ENCODE data around the gene SPTSSA.
"Not testable (repeated sequence)": the region's sequence is repeated elsewhere in the genome, so short reads cannot be mapped to it uniquely, and the experiment has no call there.

SPTSSA gene

DNA sequence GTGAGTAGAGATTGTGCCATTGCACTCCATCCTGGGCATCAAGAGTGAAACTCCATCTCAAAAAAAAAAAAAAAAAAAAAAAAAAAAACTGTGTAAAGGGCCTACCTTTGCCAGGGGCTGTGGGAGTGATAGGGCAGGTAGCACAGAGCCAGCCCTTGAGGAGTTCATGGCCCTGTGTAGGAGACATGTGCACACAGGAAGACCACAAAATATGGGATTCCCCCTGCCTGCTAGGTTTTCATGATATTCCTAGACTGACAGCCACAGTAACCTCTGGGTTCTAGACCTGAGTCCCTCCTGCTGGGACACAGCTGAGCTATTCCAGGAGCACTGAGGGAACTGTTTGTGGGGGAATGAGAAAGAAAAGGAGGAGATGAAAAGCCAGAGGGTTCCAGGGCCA lies 8.3 kb upstream of the SPTSSA start:
- no peak for DNase-seq (ENCODE audit: low read depth)

DNA sequence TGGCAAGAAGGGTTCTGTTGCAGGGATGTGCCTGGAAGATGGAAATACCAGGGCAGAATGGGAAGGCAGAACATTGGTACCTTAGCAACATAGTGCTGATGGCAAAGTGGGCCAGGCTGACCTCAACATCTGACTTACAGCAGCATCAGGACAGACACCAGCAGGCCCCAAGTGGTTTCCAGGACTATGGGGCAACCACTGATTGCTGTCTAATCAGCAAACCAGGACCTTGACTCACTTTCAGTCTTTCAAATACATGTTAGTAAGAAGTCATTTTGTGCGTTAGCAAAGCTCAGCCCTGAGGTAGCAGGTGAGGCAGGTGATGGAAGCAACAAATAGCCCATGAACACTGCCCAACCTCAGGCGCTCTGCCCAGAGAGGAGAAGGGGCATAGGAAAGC lies 4.7 kb upstream of the SPTSSA start:
- DNase-seq (ENCODE audit: low read depth): no peak

DNA sequence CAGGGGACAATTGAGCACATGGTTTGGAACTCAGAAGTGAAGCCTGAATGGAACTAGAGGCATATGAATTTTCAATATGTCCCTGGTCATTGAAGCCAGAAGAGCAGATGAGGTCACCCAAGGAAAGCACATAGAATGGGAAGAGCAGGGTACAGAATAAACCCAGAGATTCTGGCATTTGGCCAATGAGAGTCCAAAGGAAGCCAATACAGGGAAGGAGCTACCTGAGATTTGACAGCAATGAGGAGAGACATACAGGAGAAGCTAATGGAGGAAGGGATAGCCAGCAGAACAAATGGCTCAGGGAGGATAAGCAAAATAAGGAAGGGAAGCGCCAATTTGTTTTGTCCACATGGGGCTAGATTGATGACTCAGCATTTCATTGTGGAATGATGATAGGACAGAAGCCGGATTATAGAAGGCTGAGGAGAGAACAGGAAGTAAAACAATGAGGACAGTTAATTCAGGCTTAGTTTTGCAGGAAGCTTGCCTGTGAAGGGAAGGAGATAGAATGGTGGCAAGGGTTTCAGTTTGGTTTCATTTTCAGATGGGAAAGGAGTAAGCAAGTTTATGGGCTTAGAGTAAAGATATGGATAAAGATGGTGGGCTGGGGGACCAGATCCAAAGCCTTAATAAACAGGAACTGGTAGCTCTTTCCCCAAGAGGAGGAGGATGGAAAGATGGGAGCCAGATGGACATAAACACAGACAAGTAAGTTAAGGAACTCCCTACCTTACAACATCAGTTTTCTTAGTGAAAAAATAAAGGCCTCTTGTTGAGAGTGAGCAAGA lies 3.2 kb upstream of the SPTSSA start:
- DNase-seq (ENCODE audit: low read depth): no peak

DNA sequence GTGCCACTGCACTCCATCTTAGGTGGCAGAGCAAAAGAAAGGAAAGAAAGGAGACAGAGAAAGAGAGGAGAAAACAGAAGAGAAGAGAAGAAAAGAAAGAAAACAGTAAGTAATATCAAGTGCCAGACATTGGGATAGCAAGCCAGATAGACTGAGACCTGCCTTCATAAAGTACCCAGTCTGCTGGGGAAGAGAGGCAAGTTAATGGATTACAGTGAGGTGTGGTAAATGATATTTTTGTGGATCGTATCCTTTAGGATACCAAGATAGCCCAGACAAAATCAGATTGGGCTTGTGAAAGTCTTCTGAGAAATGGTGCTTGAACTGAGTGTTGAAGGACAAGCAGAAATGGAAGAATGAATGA lies 1.5 kb upstream of the SPTSSA start:
- DNase-seq (ENCODE audit: low read depth): no peak

DNA sequence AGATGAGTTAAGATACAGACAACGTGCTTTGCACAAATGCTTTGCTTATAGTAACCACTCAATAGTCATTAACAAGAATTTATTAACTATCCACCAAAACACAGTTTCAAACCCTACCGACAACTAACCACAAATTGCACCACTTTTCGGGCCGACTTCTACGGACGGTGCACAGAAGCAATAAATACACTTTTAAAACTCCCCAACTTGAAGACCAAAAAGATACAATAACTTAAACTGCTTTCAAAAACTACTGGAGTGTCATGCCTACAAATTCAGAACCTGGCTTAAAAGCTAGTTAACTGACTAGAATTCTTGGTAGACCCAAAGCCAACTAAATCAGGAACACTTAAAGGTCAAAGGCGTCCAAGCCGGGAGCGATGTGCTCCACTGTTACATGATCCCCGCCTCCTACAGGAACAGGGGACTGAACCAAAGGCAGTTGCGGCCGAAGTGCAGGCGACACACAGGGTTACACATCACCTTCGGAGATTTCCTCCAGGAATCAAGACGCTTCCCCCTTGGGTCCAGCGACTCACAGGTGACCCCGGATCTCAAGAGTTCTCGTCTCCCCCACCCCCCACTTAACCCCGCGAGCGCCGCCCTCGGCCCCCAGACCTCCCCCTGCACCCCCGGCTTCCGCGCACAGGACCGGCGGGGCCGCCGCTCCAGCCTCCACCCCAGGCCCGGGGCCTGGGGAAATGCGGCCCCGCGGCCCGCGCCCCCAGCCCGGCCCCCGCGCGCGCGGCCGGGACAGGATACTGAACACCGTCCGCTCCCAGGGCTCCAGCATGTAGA lies 507 bp downstream of the SPTSSA start:
- no peak for DNase-seq (ENCODE audit: low read depth)

DNA sequence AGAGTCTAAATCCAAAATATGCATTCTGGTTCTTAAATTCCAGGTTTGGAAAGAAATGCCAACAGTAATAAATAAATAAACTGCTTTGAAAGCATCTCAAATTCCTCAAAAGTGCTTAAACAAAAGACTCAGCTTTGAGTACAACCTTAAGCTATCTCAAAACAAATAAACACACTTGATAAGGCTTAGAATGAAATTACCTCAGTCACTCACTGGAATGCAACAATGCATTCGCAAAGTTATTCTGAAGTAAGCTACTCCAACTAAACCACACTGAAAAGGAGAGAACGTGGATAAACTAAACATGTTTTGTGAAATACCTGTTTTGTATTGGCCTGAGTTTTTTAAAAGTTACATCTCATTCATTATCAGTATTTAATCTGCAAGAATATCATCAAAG lies 1.2 kb downstream of the SPTSSA start:
- DNase-seq (ENCODE audit: low read depth): no peak

DNA sequence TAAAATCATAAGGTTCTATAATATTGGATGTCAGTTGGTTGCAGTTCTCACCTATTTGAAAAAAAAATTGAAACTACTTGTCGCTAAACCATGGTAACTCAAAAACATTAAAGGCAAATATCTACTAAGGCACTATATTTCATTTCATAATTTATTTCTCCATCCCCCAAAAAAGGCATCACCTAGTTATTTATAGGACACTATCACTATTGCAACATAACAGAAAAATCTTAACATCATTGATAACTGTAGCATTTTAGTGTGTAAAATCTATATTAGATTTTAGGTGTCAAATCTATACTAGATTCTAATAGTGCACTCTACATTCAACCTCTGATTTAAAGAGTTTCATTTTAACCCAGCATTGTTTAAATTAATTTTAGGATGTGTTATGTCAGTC lies 1.7 kb downstream of the SPTSSA start:
- no peak for DNase-seq (ENCODE audit: low read depth)

DNA sequence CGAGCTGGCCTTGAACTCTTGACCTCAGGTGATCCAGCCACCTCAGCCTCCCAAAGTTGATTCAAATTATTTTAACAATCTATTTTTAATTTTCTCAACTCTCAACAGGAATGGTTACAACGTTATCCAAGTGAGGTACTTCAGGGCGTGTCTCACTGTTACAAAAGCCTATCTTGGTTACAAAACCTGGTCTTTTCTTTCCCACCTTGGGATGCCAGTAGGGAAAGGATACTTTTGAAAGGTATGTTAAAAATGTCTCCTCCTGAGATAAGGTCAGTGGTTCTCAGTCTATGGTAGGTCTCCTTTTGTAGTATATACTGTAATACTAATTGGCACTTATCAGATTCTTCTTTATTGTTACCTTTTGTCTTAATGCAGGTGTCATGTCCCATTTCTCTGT lies 4.9 kb downstream of the SPTSSA start:
- no peak for DNase-seq (ENCODE audit: low read depth)

DNA sequence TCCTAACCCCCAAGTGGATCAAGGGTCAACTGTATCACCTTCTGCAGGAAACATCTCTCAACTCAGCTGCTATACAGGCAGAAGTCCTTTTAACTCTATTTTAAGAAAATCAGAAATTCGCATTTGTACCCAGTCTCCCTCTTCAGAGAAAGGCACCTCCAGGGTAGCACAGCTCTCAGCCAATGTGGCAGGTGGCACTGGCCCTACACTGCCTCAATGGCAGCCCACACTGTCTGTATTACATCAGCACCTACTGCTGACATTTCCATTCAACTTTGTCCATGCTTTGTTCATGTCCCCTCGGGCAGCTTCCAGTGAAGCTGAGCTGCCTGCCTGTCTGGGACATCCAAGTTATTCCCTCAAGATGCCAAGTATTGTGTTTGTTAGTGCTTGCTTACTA lies 8.8 kb downstream of the SPTSSA start:
- no peak for DNase-seq (ENCODE audit: low read depth)

DNA sequence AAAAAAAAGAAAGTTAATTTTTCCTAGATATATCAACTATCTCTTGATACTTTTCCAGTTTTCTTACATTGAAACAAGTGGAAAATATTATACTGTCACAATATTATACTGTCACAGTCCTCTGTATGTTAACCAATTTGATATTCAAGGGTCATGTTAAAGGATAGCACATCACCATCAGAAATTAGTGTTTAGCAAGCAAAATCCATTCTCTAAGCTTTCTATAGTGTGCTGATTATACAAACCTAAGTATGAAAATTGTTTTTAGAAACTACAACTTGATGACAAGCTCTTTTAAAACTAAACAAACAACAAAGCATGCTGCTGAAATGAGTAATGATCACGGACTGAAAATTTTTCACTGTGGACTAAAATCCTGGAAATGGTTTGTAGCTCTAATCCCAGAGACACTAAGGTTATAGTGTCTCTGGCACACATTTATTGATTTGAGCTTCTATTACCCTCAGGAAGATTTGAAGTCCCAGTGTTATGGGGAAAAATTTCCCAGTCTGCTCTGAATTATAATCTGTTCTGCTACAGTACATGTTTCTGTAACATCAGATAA lies 9.7 kb downstream of the SPTSSA start:
- no peak for DNase-seq (ENCODE audit: low read depth)

DNA sequence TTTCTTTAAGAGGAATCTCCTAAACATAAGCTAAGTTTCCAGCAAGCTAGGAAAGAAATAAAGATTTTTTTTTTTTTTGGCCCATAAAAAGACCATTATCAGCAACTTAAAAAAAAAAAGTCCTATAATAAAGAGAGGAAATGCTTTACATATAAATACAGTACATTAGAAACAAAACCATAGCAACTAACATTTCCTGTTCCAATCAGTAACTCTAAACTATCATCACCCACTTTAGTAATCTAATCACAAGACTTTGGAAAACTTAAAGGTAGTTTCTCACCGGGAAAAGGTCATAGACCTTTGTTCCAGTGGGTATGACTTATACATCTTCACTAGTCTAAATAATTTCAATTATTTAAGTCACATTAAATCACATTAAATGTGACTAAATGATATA lies 11.1 kb downstream of the SPTSSA start:
- DNase-seq (ENCODE audit: low read depth): no peak

DNA sequence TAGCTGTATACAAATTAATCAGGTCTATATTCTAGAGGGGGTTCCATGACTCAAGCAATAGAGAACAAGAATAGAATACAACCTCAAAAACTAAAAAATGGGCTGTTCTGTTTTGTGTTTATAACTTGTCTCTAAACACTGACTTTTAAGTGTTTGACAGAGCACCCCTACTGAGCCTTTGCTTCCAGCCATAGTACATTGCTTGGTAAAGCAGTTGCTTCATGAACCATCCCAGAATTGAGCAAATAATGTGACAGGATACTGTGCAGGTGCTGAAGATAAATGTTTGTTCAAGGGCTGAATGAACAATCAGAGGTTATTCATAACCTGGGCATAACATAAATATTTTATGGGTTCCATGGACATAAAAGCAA lies 11.5 kb downstream of the SPTSSA start:
- DNase-seq (ENCODE audit: low read depth): no peak

DNA sequence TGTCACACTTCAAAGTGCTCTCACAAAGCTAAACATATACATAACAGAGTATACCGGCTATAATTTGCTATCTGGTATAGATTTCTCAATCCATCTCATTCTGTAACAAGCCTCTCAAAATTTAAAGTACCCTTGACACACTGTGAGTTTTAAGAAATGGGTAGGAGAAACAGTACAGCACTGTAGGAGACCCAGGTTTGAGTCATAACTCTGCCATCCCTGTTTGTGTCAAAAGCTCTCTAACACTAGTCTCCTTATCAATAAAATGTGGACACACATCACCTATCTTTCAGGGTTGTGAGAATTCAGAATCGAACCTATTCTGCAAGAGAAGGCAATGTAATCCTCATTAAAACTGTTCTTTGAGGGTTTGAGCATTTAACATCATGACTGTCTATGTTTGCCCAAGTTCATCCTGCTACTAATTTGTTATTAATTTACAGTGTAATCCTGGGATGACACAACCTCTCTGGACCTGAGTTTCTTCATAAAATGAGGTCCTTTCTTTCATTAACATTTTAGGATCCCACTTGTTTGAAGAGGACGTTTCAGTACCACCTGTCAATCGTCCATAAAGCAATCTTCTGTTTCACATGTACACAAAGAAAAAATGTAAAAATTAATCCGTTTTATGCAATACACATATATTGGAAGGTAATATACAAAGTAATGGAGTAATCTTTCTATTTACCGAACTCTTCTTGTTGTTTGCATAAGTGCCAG lies 12.1 kb downstream of the SPTSSA start:
- no peak for DNase-seq (ENCODE audit: low read depth)

DNA sequence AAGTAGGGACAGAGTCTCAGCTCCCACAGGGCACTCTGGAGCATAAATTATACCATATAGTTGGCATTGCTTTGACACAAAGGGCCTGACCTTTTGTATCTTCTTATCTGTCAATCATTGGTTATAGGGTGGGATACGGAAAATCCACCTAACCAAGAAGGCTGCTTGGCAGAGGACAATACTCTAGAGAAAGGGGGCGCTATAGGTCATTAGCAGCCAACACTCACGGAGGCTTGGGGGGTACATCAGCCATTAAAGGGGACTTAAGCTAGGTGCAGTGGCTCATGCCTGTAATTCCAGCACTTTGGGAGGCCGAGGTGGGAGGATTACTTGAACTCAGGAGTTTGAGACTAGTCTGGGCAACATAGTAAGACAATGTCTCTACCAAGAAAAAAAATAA lies 22.9 kb downstream of the SPTSSA start:
- DNase-seq (ENCODE audit: low read depth): no peak

DNA sequence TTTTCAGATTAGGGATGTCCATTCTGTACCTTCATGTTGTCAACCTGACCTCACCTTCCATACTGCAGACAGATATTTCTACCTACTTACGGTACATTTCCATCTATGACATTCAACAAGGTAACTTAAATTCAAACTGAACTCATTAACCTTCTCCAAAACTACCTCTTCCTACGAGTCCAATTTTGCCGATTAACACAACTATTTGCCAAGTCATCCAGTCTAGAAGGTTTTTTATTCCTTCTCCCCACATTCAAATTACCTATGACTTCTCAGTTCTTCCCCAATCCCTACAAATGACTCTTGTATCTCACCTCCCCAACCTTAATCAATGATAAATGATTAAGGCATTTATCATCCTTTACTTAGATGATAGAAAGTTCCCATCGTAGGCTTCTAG lies 23.6 kb downstream of the SPTSSA start:
- DNase-seq (ENCODE audit: low read depth): no peak

DNA sequence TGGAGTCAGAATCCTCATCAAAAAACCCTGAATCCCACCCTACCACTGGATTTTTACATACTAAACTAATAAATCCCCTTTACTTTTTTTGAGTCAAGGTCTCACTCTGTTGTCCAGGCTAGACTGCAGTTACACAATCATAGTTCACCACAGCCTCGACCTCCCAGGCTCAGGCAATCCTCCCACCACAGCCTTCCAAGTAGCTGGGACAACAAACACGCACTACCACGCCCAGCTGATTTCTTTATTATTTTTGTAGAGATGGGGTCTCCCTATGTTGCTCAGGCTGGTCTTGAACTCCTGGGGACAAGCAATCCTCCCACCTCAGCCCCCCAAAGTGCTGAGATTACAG lies 24.3 kb downstream of the SPTSSA start:
- no peak for DNase-seq (ENCODE audit: low read depth)

DNA sequence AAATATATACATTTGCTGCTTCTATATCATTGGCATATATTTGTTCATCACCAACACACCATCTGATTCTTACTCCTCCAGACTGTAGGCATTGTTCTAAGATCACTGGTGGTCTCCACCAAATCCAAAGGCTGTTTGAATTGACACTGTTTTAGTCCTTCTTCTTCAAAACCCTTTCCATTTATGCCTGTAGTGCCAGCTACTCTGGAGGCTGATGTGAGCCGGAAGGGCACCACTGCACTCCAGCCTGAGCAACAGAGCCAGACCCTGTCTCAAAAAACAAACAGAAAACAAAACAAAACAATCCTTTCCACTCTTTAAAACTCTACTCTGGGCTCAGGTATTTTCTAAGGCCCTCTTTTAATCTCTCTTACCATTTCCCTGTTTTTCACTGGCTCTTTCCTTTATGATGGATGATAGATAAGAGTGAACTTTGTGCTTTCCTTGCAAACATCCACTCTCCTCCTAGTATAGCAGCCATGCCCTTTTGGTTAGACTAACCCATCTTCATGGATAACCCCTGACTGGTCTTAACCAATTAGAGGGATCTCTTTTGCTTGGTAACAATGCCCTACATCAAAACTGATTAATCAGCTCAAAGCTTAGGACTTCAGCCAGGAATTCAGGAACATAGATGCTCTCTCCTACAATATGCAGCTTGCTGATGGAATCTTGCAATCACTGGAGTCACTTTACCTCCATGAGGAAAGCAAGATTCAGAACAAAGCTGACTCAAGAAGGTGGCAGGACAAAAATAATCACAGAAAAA lies 24.9 kb downstream of the SPTSSA start:
- no peak for DNase-seq (ENCODE audit: low read depth)

DNA sequence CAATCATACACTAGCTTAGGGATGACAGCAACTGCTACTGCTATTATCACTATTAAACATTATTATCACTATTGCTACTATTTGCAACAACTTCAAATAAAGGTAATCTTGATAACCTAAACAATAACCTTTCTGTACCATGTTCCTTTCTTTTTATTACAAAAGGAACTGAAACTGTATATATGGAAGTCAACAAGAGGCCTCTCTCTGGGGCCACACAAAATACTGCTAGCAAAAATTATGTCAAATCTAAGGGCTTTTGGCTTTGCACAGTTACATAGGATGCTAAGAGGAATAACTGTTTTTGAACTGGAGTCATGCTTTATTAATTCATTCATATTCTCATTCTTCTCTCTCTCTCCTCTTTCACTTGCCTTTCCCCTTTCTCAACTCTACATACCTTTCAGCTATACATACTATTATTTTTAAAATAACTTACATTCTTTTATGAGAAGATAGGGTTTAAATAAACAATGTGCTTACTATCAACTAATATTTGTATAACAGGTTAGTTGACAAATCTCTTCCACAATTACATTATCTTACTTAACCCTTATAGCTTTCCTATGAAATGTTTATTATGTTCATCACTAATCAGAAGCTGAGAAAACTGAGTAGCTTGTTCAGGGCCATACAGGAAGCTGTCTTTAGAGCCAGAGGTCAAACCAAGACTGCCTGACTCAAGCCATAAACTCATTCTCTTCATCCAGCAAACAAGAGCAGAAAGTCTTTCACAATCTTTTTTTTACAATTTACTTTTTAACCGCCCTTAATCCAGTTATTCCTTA lies 25.7 kb downstream of the SPTSSA start:
- no peak for DNase-seq (ENCODE audit: low read depth)

DNA sequence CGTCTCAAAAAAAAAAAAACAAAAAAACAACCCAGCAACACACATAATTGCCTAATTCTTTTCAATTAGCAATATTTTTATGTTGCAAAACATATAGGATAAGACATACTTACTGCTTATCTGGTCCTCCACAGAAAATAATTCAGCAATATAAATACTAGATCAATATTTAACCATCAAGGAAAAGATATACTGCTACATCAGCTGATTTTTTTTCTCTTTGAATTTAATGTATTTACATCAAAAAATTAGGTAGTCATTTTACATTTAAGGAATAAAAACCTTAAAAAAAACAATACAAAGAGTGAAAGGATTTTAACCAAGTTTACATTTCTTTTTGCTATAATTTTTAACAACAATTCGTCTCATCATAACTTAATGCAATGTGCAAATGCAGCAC lies 28.1 kb downstream of the SPTSSA start:
- no peak for DNase-seq (ENCODE audit: low read depth)

DNA sequence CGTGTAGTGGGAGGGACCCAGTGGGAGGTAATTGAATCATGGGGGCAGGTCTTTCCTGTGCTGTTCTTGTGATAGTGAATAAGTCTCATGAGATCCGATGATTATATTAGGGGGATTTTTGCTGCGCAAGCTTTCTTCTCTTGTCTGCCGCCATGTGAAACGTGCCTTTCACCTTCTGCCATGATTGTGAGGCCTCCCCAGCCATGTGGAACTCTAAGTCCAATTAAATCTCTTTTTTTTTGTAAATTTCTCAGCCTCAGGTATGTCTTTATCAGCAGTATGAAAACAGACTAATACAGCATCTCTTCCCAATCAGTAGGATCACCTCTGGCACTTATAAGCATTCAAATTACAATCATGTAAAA lies 34.0 kb downstream of the SPTSSA start:
- not testable (repeated sequence) for DNase-seq (ENCODE audit: low read depth)
